SIG-M5 (cell line): ENCODE measurements around the gene BPIFA3.

Experiments used
- DNase-seq: peaks from one replicate; lab custom pipeline; 2025; lab: John Stamatoyannopoulos, UW

The BPIFA3 gene

GRCh38 chr20:33262658-33263065 lies 45.5 kb downstream of the BPIFA3 start:
- no peak for DNase-seq

DNA sequence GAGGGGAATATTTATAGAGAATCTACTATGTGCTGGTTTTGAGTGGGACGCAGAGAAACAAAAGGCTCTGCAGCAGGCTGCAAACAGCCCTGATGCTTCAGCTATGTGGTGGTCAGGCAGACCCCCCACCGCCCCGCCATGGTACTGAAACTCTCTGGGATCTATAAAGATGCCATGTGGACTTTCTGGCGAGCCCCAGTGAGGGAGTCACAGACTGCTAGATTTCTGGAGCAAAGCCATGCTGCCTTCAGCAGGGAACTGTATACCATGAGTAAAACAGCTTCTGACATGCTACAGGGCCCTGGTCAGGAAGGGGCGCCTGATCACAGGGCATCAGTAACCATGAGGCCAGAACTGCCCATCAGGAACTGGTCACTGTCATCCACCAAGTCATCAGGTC lies 46.6 kb downstream of the BPIFA3 start:
- DNase-seq = no peak

DNA sequence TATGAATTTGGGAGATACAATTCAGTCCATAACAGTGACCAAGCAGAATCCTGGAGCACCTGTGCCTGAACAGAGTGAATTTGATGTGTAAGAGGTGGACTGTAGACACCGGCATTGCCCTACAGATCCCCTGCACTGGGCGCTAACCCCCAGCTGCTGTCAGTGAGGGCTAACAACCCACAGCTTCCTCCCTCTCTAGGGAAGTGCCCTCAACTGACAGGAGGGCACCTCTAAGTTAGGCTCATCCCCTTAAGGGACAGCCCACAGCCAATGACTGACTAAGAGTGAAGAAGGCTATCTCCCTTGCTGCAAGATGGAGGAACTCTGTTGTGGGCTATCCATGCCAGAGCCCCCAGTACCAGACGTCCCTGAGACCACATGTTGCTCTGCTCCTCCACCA lies 50.5 kb downstream of the BPIFA3 start:
- no peak for DNase-seq

GRCh38 chr20:33272155-33272873 lies 55.2 kb downstream of the BPIFA3 start:
- no peak for DNase-seq

DNA sequence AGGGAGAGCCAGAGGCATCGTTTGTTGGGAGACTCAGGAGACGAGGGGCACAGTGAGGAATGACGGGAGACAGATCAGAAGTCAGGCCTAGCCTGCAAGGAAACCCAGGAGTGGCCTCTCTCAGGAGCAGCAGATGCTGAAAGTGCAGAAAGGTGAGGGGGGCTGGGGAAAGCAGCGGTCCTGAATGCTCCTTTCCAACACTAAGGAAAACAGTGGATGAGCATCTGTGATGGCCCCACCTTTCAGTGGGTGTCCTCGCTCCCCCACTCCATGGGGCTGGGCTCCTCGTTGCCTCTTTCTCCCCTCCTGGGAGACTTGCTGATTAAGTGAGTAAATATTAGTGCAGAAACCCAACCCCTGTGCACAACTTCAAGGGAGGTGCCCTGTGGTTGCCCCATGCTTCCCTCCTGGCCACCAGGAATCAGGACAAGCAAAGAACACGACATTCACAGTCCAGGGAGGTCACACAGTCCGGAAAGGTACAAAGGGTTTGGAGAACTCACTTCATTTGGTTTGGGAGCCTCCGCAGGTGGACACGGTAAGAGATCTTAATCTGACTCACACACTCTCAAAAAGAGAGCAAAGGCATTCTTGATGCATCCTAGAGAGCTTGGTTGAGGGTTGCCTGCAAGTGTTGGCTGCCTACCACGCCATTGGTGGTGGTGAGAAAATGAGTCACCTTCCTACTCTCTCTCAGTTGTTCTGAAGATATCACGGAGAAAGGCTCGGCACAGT lies 56.1 kb downstream of the BPIFA3 start:
- no peak for DNase-seq

- DNase-seq = no peak
Observed at GRCh38 chr20:33275215-33275614, 58.1 kb downstream of the BPIFA3 start.

DNA sequence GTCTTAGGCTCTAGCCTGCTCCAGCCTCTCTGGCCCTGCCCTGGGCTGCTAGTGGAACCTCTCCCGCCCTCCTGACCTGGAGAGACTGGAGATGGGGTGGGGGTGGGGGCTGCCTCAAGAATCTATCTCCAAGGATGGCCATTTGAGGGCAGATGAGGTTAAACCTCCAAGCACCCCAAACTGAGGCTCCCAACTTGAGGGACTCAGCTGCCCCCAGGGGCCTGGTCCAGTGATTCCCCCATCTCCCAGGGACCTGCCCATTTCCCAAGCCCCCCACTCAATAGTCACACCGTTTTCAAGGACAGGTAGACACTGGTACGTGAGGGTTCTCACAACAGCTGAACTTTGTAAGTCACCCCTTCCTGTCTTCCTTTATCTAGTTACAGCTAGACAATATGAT lies 58.7 kb downstream of the BPIFA3 start:
- DNase-seq = no peak

DNA sequence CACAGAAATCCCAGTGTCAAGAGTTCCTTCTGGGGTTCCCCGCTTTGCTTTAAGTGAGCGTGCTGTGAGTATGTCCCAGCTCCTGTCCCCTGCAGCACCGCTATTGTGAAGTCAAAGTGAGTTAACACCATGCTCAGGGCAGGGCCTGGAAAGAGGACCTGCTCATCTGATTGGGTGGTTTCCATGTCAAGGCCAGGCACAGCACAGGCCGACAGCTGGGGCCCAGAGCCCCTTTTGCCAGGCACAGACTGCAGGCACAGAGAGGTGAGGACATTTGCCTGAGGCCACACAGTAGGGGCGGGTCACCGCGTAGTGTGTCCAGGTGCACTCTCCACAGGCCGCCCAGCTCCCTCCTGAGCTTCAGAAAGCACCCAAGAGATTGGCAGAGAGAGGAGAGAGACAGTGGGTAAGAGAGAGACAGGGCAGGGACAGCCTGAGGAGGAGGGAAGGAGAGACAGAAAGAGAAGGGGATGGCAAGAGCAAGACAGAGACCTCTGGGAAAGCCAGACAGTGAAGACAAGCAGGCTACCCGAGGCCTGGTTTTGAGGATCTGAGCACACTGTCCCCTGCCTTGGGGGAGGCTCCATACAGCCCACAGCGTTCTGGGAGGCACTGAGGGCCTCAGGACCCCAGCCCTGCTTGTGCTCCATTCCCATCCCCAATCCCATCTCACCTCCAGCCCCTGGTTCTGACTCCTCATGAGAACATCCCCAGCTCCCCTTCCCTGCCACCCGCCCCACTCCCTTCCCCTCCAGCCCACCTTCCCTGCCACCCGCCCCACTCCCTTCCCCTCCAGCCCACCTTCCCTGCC lies 59.4 kb downstream of the BPIFA3 start:
- DNase-seq = no peak
